Liver (tissue), 9 donors: ENCODE results near the gene FRMD4A. TPM values are rescaled to one million over a fixed set of nuclear protein-coding genes. Genes with fewer than 3 reads are reported as not detected.
A peak's percentile ranks its signal among the peaks of the same experiment; 100 is the strongest.

ENCODE experiments used
- DNase-seq: peaks from one replicate; pipeline ENCODE4 v3.0.0-alpha.2; 2017; ENCODE audit warnings: low spot score
- H3K27ac ChIP-seq, 2 donors: one replicate each; pipeline ENCODE4 v1.7.0; 2013; ENCODE audit warnings: inconsistent platforms in 2 of 2, low read length in 2 of 2, control low read depth in 1 of 2, low read depth in 1 of 2, mild to moderate bottlenecking in 1 of 2
- H3K27me3 ChIP-seq, 4 donors: one replicate each; pipeline versions ENCODE4 v1.6.1 to v1.7.0; 2013; ENCODE audit warnings: low read length in 3 of 4, inconsistent platforms in 1 of 4, mild to moderate bottlenecking in 1 of 4, moderate library complexity in 1 of 4; ENCODE audit not compliant: control insufficient read depth in 4 of 4, insufficient read depth in 4 of 4
- H3K36me3 ChIP-seq, 4 donors: one replicate each; pipeline versions ENCODE4 v1.6.1 to v1.7.0; 2013; ENCODE audit warnings: low read length in 3 of 4, mild to moderate bottlenecking in 3 of 4, low read depth in 1 of 4, moderate library complexity in 1 of 4; ENCODE audit not compliant: control insufficient read depth in 4 of 4, insufficient read depth in 3 of 4
- H3K4me1 ChIP-seq, 4 donors: one replicate each; pipeline versions ENCODE4 v1.6.1 to v1.7.0; 2013; ENCODE audit warnings: low read length in 3 of 4, mild to moderate bottlenecking in 3 of 4, moderate library complexity in 1 of 4; ENCODE audit not compliant: control insufficient read depth in 4 of 4, insufficient read depth in 4 of 4
- H3K4me3 ChIP-seq, 3 donors: one replicate each; pipeline versions ENCODE4 v1.6.1 to v1.7.0; 2013; ENCODE audit warnings: low read length in 3 of 3, control low read depth in 1 of 3, low read depth in 1 of 3, mild to moderate bottlenecking in 1 of 3
- H3K9ac ChIP-seq, 2 donors: one replicate each; pipeline ENCODE4 v1.7.0; 2013; ENCODE audit warnings: low read length in 2 of 2, mild to moderate bottlenecking in 2 of 2, moderate library complexity in 2 of 2, control low read depth in 1 of 2, low read depth in 1 of 2
- H3K9me3 ChIP-seq, 4 donors: one replicate each; pipeline versions ENCODE4 v1.6.1 to v1.7.0; 2013; ENCODE audit warnings: low read length in 3 of 4; ENCODE audit not compliant: control insufficient read depth in 4 of 4
- ATF3 ChIP-seq: IDR thresholded peaks from 2 replicates; pipeline ENCODE4 v1.6.1; 2016; ENCODE audit warnings: antibody characterized with exemption
- CTCF ChIP-seq: fragments of 150-350 bp; IDR thresholded peaks from 2 replicates; pipeline ENCODE4 v1.5.1; 2017; ENCODE audit warnings: improper control_type of control experiment, low read depth, low read length; ENCODE audit not compliant: missing input control
- EGR1 ChIP-seq, 2 donors: IDR thresholded peaks; 2 replicates each; pipeline ENCODE4 v1.6.1; 2016 to 2018; ENCODE audit warnings: antibody characterized with exemption in 2 of 2, low read depth in 2 of 2
- FOXA1 ChIP-seq: IDR thresholded peaks from 2 replicates; pipeline ENCODE4 v1.6.1; 2016; ENCODE audit warnings: antibody characterized with exemption
- FOXA2 ChIP-seq: IDR thresholded peaks from 2 replicates; pipeline ENCODE4 v1.6.1; 2016; ENCODE audit warnings: antibody characterized with exemption
- GABPA ChIP-seq, 2 donors: IDR thresholded peaks in 1 of 2; conservative IDR thresholded peaks in 1 of 2; 2 replicates each; pipeline ENCODE4 v1.6.1; 2016; ENCODE audit warnings: antibody characterized with exemption in 2 of 2, mild to moderate bottlenecking in 1 of 2, moderate library complexity in 1 of 2
- HNF4A ChIP-seq, 2 donors: conservative IDR thresholded peaks; 2 replicates each; pipeline ENCODE4 v1.6.1; 2016; ENCODE audit warnings: antibody characterized with exemption in 2 of 2, mild to moderate bottlenecking in 2 of 2
- HNF4G ChIP-seq: IDR thresholded peaks from 2 replicates; pipeline ENCODE4 v1.6.1; 2016; ENCODE audit warnings: antibody characterized with exemption
- JUND ChIP-seq, 2 donors: IDR thresholded peaks; 2 replicates each; pipeline ENCODE4 v1.6.1; 2016; ENCODE audit warnings: antibody characterized with exemption in 2 of 2
- MAX ChIP-seq: IDR thresholded peaks from 2 replicates; pipeline ENCODE4 v1.6.1; 2016; ENCODE audit warnings: antibody characterized with exemption
- NR2F2 ChIP-seq: IDR thresholded peaks from 2 replicates; pipeline ENCODE4 v1.6.1; 2016; ENCODE audit warnings: antibody characterized with exemption
- RAD21 ChIP-seq, 2 donors: IDR thresholded peaks; 2 replicates each; pipeline ENCODE4 v1.6.1; 2016; ENCODE audit warnings: antibody characterized with exemption in 2 of 2, mild to moderate bottlenecking in 2 of 2
- REST ChIP-seq: IDR thresholded peaks from 2 replicates; pipeline ENCODE4 v1.6.1; 2016; ENCODE audit warnings: antibody characterized with exemption, mild to moderate bottlenecking
- RXRA ChIP-seq, 2 donors: IDR thresholded peaks; 2 replicates each; pipeline ENCODE4 v1.6.1; 2017 to 2018; ENCODE audit warnings: antibody characterized with exemption in 2 of 2, mild to moderate bottlenecking in 1 of 2
- SP1 ChIP-seq: IDR thresholded peaks from 2 replicates; pipeline ENCODE4 v1.6.1; 2018; ENCODE audit warnings: antibody characterized with exemption, mild to moderate bottlenecking
- TAF1 ChIP-seq: conservative IDR thresholded peaks from 2 replicates; pipeline ENCODE4 v1.6.1; 2016; ENCODE audit warnings: antibody characterized with exemption, mild to moderate bottlenecking
- YY1 ChIP-seq: IDR thresholded peaks from 2 replicates; pipeline ENCODE4 v1.6.1; 2016; ENCODE audit warnings: antibody characterized with exemption, mild to moderate bottlenecking
- ZBTB33 ChIP-seq: IDR thresholded peaks from 2 replicates; pipeline ENCODE4 v1.6.1; 2016; ENCODE audit warnings: antibody characterized with exemption
- WGBS: extraction: QIAGEN DNeasy Blood & Tissue Kit; methylation state at CpG from one replicate; pipeline ENCODE4 v1.1.7; 2013; 5-methylcytosine and 5-hydroxymethylcytosine counted together
- polyA plus RNA-seq, 2 donors: library from polyadenylated mRNA; stranded (reverse) in 1 of 2; unstranded in 1 of 2; fragments of 200-250 nt in 1 of 2; fragments of >200 nt in 1 of 2; fragmentation: Nextera tagmentation in 1 of 2; extraction: Ambion mirVana in 1 of 2; gene quantifications; one replicate each; pipeline versions ENCODE4 v1.2.1 to v1.2.3, GENCODE V29; 2013 to 2015
- total RNA-seq, 2 donors: library from RNA; depleted of rRNA; stranded (reverse); fragments of >200 nt; gene quantifications; one replicate each; pipeline ENCODE4 v1.2.3, GENCODE V29; 2014
- donor health status: healthy.
- donor health status: healthy.
- donor health status: healthy.
- donor health status: healthy.
- donor health status: healthy.

The FRMD4A gene
- total and polyA plus RNA-seq, 4 donors, result 8.2 to 34.3 (median 13.1) TPM

GRCh38 chr10:14153570-14154055 is 177.1 kb downstream of the FRMD4A start:
- no peaks in the 10 kb centered on the region for H3K4me1 ChIP-seq
- TF ChIP-seq JUND (IDR thresholded peaks at IDR 0.05) (no peak), SP1 (peak; percentile 29), RXRA (IDR thresholded peaks at IDR 0.05) (peak in 1 of 2 donors; percentile 58), ZBTB33 (no peak), NR2F2 (peak; percentile 60), CTCF (no peak), YY1 (no peak), FOXA1 (no peak)
- WGBS, result 65% methylated on average over 17 of the region's 17 CpGs
- no peak for DNase-seq
- no peak overlapping the region for H3K9ac ChIP-seq
- H3K36me3 ChIP-seq, result no peaks in the 10 kb centered on the region
- H3K27ac ChIP-seq, result no peak overlapping the region
- peaks cover 0 to 5% (median 0%) of the 10 kb centered on the region in 4 donors for H3K27me3 ChIP-seq
- peak overlapping the region in 1 of 3 donors; percentile 16 for H3K4me3 ChIP-seq
- H3K9me3 ChIP-seq, result peaks cover 0 to 4% (median 2%) of the 10 kb centered on the region in 4 donors

- H3K4me3 ChIP-seq, result no peak overlapping the region
- H3K27ac ChIP-seq, result no peak overlapping the region
- H3K36me3 ChIP-seq, result no peaks in the 10 kb centered on the region
- H3K9ac ChIP-seq, result no peak overlapping the region
- WGBS, result 87% methylated on average over 1 of the region's 1 CpG
- no peak for TF ChIP-seq CTCF
- TF ChIP-seq ZBTB33, result no peak
- TF ChIP-seq FOXA1, result no peak
- TF ChIP-seq YY1, result no peak
- TF ChIP-seq RAD21 (IDR thresholded peaks at IDR 0.05), result no peak
- no peak for TF ChIP-seq HNF4G
- TF ChIP-seq SP1, result no peak
- no peak for TF ChIP-seq REST
- no peak for TF ChIP-seq JUND (IDR thresholded peaks at IDR 0.05)
- TF ChIP-seq FOXA2, result no peak
- TF ChIP-seq RXRA (IDR thresholded peaks at IDR 0.05), result no peak
- no peak for TF ChIP-seq EGR1 (IDR thresholded peaks at IDR 0.05; ENCODE audit: low read depth in 2 of 2)
- TF ChIP-seq GABPA (IDR thresholded peaks at IDR 0.05 in 1 of 2, conservative IDR thresholded peaks at IDR 0.05 in 1 of 2), result no peak
- no peak for TF ChIP-seq HNF4A (conservative IDR thresholded peaks at IDR 0.05)
- TF ChIP-seq ATF3, result no peak
- no peak for TF ChIP-seq TAF1
- TF ChIP-seq NR2F2, result no peak
- TF ChIP-seq MAX, result no peak
- H3K27me3 ChIP-seq, result peaks cover 0 to 2% (median 0%) of the 10 kb centered on the region in 4 donors
- DNase-seq, result no peak
- H3K4me1 ChIP-seq, result no peaks in the 10 kb centered on the region
- H3K9me3 ChIP-seq, result peaks cover 0 to 4% (median 2%) of the 10 kb centered on the region in 4 donors
Observed at GRCh38 chr10:14151571-14151970, 179.2 kb downstream of the FRMD4A start.
